ENCODE results near the gene S100A4.
"Not testable (repeated sequence)": the region's sequence is repeated elsewhere in the genome, so short reads cannot be mapped to it uniquely, and the experiment has no call there.

The S100A4 gene

GRCh38 chr1:153535242-153536011, 10.2 kb downstream of the S100A4 start, which contains the start of gene S100A6:
S100A6 (minus strand) TSS chr1:153535991; CDS start chr1:153535339, 652 bp downstream.
- DNase-seq (ENCODE audit: low read depth in 2 of 2, low spot score in 1 of 2), result no peak

- no peak for DNase-seq (ENCODE audit: low read depth in 2 of 2, low spot score in 1 of 2)
Measured at GRCh38 chr1:153534925-153535241, 10.7 kb downstream of the S100A4 start.

DNA sequence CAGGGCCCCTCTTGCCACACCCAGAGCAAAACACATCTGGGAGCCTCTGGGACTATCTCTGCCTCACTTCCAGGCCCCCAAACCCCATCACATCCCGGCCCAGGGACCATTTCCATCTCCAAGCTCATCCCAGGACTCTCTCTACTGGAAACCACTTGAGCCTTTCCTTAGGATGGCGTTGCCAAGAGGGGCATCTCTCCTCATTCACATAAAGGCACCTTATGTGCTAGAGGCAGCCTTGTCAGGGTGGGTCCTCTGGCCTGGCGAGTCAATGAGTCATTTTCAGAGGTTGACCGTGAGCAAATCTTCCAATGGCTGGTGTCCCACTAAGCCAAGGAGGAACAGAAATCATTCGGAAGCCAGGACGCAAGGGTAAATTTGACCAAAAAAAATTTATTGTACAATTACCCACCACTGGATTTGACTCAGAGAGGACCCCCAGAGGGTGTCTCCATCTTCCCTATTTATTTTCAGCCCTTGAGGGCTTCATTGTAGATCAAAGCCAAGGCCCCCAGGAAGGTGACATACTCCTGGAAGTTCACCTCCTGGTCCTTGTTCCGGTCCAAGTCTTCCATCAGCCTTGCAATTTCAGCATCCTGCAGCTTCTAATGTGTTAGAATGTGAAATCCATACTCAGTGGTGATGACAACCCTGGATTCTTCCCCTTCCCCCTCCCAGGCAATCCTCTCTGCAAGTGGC, 11.2 kb downstream of the S100A4 start:
- no peak for DNase-seq (ENCODE audit: low read depth in 2 of 2, low spot score in 1 of 2)

DNA sequence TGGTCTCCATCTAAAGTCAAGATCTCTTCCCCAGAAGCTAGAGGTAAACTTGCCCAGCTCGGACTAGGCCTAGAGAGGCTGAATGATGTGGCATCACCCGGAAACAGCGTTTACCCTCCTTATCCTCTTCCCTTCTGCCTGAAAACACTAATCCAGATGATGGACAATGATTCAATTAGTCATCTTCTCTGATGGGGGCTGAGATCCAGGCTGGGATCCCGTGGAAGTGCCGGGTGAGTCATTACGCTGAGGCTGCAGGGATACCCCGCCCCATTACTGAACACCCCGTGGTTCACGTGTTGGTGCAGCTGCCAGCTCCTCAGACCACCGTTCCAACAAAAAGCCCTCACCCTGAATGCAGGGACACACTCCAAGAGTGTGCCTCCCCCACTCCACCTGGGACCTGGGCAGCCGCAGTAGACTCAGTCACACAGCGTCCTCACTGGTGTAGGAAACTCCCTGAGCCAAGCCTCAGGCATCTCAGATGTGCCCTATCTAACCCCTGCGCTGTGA, 11.9 kb downstream of the S100A4 start:
- no peak for DNase-seq (ENCODE audit: low read depth in 2 of 2, low spot score in 1 of 2)

- DNase-seq (ENCODE audit: low read depth in 2 of 2, low spot score in 1 of 2), result peak; percentile 39 to 60
Measured at GRCh38 chr1:153532769-153533599, 12.6 kb downstream of the S100A4 start.

- DNase-seq (ENCODE audit: low read depth in 2 of 2, low spot score in 1 of 2), result no peak
Measured at GRCh38 chr1:153532181-153532580, 13.4 kb downstream of the S100A4 start.

GRCh38 chr1:153531638-153532037, 14.0 kb downstream of the S100A4 start:
- DNase-seq (ENCODE audit: low read depth in 2 of 2, low spot score in 1 of 2), result no peak

- no peak for DNase-seq (ENCODE audit: low read depth in 2 of 2, low spot score in 1 of 2)
Measured at GRCh38 chr1:153527683-153528040, 17.9 kb downstream of the S100A4 start.

- DNase-seq (ENCODE audit: low read depth in 2 of 2, low spot score in 1 of 2), result no peak
Measured at GRCh38 chr1:153527023-153527682, 18.5 kb downstream of the S100A4 start.

- DNase-seq (ENCODE audit: low read depth in 2 of 2, low spot score in 1 of 2), result no peak
Measured at GRCh38 chr1:153526132-153526543, 19.5 kb downstream of the S100A4 start.

DNA sequence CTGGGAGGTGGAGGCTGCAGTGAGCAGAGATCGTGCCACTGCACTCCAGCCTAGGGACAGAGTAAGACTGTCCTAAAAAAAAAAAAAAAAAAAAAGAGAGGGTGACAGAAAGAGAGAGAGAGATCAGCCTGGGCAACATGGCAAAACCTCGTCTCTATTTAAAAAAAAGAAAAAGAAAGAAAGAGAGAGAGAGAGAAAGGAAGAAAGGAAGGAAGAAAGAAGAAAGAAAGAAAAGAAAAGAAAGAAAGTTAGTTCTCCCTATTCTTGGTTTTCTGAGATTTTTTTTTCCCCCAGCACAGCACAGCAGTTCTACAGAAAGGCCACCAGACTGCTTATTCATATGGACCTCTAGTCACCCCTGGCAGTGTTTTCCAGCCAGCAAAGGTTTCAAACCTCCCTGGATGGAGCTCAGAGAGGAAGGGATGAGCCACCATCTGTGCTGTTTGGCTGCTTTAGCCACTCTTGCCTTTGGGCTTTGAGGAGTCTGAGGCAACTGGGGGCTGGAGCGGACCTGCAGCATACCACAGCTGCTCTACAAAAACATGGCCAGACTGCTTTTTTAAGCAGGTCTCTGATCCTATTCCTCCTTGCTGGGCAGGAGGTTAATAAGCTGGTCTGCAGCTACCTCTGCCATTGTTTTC, 20.4 kb downstream of the S100A4 start:
- DNase-seq (ENCODE audit: low read depth in 2 of 2, low spot score in 1 of 2), result no peak

- DNase-seq (ENCODE audit: low read depth in 2 of 2, low spot score in 1 of 2), result not testable (repeated sequence)
Measured at GRCh38 chr1:153522353-153523048, 23.1 kb downstream of the S100A4 start.

- DNase-seq (ENCODE audit: low read depth in 2 of 2, low spot score in 1 of 2), result not testable (repeated sequence)
Measured at GRCh38 chr1:153521808-153522207, 23.8 kb downstream of the S100A4 start.

DNA sequence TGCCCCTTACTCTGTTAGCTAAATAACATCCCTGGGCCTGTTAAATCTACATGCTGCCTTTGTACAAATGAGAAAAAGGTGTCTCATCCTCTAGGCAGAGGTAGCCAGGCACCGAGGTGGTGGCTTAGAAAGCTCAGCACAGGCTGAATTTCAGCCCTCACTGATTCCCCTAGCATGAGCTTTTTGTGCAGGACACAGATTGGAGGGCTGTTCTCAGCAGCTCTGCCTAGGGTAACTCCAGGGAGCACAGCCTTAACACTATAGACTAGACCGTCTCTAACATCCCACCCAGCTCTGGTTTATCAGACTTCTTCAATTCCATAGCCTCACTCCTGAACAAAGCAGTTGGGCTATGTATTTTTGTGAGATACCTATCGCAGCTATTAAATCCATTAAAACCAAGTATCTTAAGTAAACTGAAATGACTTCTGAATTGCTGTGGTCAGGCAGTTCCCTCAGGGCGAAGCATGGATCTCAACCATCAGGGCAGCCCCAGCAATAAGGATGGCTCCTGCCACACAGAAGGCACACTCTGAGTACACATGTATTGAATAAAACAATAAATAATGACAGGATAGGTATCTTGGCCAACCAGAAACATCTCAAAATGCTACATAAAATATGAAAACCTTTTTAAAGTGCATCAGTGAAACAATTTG, 24.7 kb downstream of the S100A4 start:
- no peak for DNase-seq (ENCODE audit: low read depth in 2 of 2, low spot score in 1 of 2)

GRCh38 chr1:153520137-153520691, 25.4 kb downstream of the S100A4 start:
- not testable (repeated sequence) for DNase-seq (ENCODE audit: low read depth in 2 of 2, low spot score in 1 of 2)

GRCh38 chr1:153519242-153519641, 26.4 kb downstream of the S100A4 start:
- DNase-seq (ENCODE audit: low read depth in 2 of 2, low spot score in 1 of 2), result no peak

GRCh38 chr1:153515504-153516394, 29.9 kb downstream of the S100A4 start:
- no peak for DNase-seq (ENCODE audit: low read depth in 2 of 2, low spot score in 1 of 2)

GRCh38 chr1:153513666-153514065, 31.9 kb downstream of the S100A4 start:
- DNase-seq (ENCODE audit: low read depth in 2 of 2, low spot score in 1 of 2), result no peak

Measured in stimulated activated CD8-positive, alpha-beta memory T cell treated with anti-CD3 and anti-CD28 coated beads, Interleukin-4, amount 100 ng/mL, for 1 hour (primary cell).